ENCODE measurements around the gene OR52I1.

The OR52I1 gene

GRCh38 chr11:4589017-4589416 lies 4.8 kb upstream of the OR52I1 start:
- TF ChIP-seq POLR2A (IDR thresholded peaks at IDR 0.05; ENCODE audit: low read length) (no peak), GATA1 (IDR thresholded peaks at IDR 0.05; ENCODE audit: low read depth, low read length) (no peak)
- no peak for DNase-seq

DNA sequence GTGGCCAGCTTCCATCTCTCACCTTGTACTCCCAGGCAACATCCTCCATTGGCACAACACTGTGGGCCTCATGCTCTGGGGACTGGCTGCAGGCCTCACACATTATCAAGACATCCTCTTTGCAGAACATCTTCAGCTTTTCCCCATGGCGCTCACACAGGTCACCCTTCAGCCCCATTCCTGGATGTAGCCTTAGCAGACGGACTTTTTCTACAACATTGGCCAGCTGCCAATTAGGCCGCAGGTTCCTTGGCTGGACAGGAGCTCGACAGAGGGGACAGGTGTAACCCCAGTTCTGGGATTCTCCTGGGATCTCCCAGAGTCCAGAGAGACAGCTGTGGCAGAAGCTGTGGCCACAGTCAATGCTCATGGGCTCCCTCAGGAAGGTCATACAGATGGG lies 11.2 kb downstream of the OR52I1 start:
- TF ChIP-seq GATA1 (IDR thresholded peaks at IDR 0.05; ENCODE audit: low read depth, low read length) = no peak
- no peak for TF ChIP-seq POLR2A (IDR thresholded peaks at IDR 0.05; ENCODE audit: low read length)
- no peak for DNase-seq

GRCh38 chr11:4606231-4607015 lies 12.6 kb downstream of the OR52I1 start:
- no peak for DNase-seq
- no peak for TF ChIP-seq GATA1 (IDR thresholded peaks at IDR 0.05; ENCODE audit: low read depth, low read length)
- no peak for TF ChIP-seq POLR2A (IDR thresholded peaks at IDR 0.05; ENCODE audit: low read length)

- TF ChIP-seq GATA1 (IDR thresholded peaks at IDR 0.05; ENCODE audit: low read depth, low read length) (no peak), POLR2A (IDR thresholded peaks at IDR 0.05; ENCODE audit: low read length) (no peak)
- DNase-seq = peak in 1 of 2 experiments; percentile 7
Measured at GRCh38 chr11:4607096-4607495, 13.3 kb downstream of the OR52I1 start.

DNA sequence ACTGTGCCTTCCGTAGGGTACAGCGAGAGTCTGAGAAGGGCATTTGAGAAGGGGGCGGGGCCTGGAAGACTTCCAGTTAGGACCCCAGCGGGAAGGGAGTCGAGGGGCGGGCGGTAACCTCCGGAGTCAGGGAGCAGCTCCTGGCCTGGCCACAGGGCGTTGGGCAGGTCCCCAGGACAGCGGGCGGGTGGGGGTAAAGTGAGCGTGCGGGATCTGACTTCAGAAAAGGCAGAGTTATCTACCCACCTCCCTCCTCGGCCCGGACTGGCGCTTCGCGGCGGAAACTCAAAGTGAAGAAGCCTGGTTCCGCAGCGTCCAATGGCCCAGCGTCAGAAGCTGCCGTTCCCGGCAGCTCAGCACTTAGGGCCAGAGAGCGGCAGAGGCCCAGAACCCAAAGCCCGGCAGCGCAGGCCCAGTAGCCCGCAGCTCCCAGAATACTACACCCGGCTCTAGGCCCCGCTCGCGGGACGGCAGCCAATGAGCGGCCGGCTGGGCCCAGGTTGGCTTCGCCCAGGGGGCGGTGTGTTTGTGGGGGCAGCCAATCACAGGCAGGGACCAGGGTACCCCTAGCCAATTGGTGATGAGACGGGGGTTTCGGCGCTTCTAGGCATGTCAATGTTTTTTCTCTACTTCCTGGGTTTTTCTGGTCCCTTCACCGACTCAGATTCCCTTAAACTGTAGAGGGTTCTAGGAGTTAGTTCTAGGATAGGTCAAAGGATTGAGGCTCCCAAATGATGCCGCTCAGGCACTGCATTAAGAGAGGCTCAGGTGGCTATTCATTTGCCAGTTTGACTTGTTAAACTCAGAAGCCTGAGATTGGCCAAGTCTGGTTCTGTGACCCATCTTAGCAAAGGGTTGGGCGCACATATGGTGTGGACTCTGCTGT lies 14.2 kb downstream of the OR52I1 start, which contains the start of gene TRIM68:
TRIM68 (minus strand) TSS at position 451 of the 886 bp plus-strand sequence. CDS start 2,727 bp downstream, outside the sequence.
- peak; percentile 95 to 96 for DNase-seq
- TF ChIP-seq POLR2A (IDR thresholded peaks at IDR 0.05; ENCODE audit: low read length) = peak; percentile 81
- TF ChIP-seq GATA1 (IDR thresholded peaks at IDR 0.05; ENCODE audit: low read depth, low read length) = no peak

DNA sequence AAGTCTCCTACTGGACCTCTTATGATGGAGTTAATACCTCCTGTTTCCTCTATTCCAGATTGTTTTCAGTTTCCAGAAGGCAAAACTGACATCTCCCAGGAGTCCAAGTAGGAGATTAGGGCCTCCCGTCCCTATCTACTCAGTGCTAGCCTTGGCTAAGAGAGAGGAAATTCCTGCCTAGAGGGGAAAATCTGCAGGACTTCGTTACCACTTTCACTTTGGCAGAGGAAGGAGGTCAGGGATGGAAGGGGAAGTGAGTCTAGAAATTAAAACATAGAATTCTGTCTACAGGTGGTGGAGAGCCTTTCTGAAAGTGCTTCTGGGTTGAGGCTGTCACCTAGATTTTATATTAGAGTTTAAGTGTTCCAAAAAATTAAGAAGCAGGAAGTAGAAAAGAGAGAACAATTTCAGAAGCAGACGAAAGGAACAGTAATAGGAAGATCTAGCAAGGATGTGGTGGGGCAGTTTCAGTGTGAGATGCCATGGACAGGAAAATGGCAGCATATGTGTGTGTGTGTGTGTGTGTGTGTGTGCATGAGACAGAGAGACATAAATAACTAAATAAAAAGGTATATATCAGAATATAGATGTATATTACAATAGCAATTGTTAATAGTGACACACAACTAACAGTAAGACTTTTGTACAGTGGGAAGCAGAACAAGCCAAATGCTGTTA lies 16.6 kb downstream of the OR52I1 start:
- no peak for DNase-seq
- TF ChIP-seq POLR2A (IDR thresholded peaks at IDR 0.05; ENCODE audit: low read length) (no peak), GATA1 (IDR thresholded peaks at IDR 0.05; ENCODE audit: low read depth, low read length) (no peak)

DNA sequence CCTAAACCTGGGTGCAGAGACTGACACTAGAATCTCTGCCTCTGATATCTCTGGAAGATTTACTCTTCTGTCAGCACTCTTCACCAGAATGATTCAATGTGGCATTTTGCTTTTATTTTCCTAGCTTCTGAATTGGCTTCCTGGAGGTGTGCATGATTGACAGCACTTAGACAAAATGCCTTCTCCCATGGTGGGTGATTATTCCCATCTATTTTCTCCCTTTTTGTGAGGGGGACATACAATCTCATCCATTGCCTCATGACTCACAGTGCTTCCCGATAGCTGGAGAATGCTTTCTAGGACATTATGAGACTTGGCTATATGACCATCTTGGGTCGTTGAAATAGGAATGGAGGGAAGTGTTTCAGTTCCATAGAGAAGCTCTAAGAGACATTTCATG lies 18.1 kb downstream of the OR52I1 start:
- TF ChIP-seq GATA1 (IDR thresholded peaks at IDR 0.05; ENCODE audit: low read depth, low read length) (no peak), POLR2A (IDR thresholded peaks at IDR 0.05; ENCODE audit: low read length) (no peak)

DNA sequence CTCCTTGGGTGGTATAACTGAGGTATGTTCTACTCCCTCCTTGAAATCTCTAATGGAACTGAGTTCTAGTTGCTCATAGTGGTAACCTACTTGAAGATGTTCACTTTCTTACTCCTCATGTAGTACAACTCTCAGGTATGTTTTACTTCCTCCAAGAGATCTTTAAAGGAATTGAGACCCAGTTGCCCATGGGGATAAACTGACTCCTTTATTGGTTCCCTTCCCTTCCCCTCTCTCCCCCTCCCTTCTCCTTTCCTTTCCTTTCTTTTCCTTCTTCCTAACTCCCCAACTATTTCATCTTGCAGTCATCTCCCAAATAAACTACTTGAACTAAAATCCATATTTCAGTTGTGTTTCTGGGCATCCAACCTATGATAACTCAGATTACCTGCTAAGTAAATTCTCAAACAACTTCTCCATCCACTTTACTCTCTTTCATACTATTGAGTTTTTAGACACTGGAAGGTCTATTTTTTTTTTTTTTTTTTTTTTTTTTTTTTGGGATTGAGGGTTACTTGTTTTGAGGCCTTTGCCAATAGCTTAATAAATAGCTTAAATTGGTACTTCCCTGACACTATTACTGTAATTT lies 22.1 kb downstream of the OR52I1 start:
- TF ChIP-seq POLR2A (IDR thresholded peaks at IDR 0.05; ENCODE audit: low read length) (no peak), GATA1 (IDR thresholded peaks at IDR 0.05; ENCODE audit: low read depth, low read length) (no peak)
- DNase-seq = no peak

More for the DNA sequence above, 18.1 kb downstream of the OR52I1 start:
- no peak for DNase-seq

- DNase-seq = no peak
- TF ChIP-seq GATA1 (IDR thresholded peaks at IDR 0.05; ENCODE audit: low read depth, low read length) = no peak
- TF ChIP-seq POLR2A (IDR thresholded peaks at IDR 0.05; ENCODE audit: low read length) = no peak
Measured at GRCh38 chr11:4619514-4619913, 25.7 kb downstream of the OR52I1 start.

DNA sequence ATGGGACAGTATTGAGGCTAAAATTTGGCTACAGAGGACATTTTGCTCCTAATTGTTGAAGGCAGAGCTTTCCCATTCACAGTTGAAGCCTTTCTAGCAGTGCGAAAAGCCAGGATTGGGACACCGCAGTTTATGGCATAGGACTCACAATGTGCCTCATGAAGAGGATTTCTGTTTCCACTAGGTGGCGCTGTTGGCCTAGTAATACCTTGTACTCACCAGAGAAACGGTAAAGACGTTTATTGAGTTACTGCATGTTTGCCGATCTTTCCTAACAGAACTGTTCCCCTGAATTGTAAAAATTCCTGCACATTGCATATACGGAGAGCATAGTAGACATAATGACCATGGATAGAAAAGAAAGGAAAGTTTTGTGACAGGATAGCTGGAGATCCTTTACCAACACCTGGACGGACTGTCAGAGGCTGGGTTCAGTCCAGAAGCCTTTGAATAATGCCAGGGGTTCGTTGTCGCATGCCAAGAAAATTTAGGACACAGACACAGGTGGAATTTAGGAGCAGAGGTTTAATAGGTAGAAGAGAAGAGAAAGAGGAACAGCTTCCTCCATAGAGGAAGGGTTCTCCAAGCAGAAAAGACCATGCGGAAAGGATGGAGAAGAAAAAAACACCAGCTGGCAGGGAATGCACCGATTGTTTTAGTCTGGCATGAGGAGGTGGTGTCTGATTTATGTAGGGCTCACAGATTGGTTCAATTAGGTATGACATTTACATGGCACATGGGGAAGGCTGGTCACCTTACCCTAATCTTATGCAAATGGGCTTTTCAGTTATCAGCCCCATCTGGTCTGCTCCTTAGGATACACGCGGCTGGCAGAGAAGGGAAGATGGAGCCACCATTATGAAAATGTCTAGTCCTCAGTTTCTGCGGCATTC lies 32.6 kb downstream of the OR52I1 start:
- TF ChIP-seq GATA1 (IDR thresholded peaks at IDR 0.05; ENCODE audit: low read depth, low read length) (no peak), POLR2A (IDR thresholded peaks at IDR 0.05; ENCODE audit: low read length) (no peak)
- peak; percentile 80 to 91 for DNase-seq

DNA sequence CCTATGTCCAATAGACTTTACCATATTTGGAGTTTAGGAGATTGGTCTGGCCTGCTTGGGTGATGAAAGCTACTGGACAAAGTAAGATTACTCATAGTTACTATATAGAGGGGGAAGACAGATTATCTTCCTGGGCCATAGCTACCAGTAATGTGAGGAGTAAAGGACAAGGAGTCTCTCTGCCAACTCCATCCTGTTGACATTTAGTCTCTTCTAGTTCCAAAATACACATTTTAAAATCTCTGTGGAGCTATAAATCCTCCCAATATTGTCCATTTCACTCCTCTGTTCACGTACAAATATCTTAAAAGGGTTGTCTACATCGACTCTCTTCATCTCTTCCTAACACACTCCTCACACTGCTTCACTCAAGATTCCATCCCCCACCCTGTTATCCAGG lies 42.3 kb downstream of the OR52I1 start:
- no peak for TF ChIP-seq POLR2A (IDR thresholded peaks at IDR 0.05; ENCODE audit: low read length)
- no peak for TF ChIP-seq GATA1 (IDR thresholded peaks at IDR 0.05; ENCODE audit: low read depth, low read length)
- DNase-seq = no peak

- TF ChIP-seq GATA1 (IDR thresholded peaks at IDR 0.05; ENCODE audit: low read depth, low read length) (no peak), POLR2A (IDR thresholded peaks at IDR 0.05; ENCODE audit: low read length) (no peak)
- DNase-seq = peak; percentile 70 to 83
Measured at GRCh38 chr11:4636962-4637661, 43.3 kb downstream of the OR52I1 start, which contains the start of gene OR51D1. Gene OR51D1, plus strand, starts transcription at chr11:4637477. Its CDS starts 2,314 bp downstream, at chr11:4639791.

Measured in erythroblast (primary cell).